ENCODE results near the gene ZNF804B. TPM values are rescaled to one million over a fixed set of nuclear protein-coding genes. Genes with fewer than 3 reads are reported as not detected.

Gene ZNF804B
- total RNA-seq, 1 donor from 2014 or later, result not detected

DNA sequence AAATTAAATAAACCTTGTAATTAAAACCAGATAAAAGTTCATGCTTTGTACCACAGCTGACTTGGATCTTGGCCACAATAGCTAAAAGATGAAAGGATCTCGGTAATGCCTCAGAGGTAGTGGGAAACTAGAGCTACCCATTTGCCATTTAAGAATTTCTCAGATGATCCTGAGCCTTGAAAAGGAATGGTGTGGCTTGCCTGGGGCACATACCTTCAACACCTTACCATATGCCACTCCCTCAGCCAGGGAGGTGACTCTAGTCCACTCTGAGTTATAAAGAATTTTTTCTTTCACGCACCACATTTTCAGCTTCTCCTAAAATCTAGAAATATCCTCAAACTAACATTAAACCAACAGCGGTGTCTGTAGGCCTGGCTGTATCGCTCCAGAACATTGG is 552.4 kb downstream of the ZNF804B start:
- no peak for ATAC-seq

DNA sequence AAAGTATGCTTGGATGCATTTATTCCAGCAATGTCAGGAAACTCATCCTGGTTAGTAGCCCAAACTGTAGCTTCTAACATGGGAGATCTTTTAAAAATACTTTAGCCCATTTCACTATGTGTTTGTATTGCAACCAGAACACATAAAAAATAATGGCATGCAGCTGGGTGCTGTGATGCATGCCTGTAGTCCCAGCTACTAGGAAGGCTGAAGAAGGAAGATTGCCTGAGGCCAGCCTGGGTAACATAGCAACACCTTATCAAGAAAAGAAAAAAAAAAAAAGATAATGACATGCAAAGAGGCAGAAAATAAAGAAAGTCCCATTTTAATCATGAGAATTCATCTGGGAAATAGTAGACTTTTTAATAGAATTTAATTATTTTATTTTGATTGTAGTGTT is 553.1 kb downstream of the ZNF804B start:
- no peak for ATAC-seq

DNA sequence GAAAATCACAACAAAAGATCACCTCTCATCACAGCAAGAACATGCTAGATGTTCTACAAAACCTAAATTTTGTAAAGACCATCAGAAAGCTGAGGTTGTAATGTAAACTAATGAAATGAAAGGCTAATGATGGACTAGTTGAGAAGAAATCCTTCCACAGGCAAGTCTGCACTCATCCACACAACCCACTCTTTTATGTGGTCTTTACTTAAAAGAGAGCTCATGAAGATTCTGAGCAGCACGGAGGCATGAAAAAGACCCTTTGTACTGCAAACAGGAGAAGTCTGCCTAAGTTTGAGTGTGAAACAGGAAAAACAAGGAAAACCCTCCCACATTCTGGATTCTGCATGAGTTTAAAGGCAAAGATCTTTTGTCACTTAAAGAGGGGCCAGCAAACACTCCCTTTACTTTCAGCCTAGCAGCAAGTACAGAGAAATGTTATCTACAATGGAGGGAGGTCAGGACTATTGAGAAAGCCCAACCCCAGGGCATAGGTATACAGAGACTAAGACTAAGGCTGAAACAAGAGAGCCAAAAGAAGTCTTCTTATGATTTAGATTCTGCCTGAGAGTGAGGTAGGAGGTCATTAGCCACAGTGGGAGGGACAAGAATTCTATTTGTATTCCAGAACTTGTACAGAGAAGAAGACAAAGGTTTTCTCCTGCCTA is 557.2 kb downstream of the ZNF804B start:
- no peak for ATAC-seq

DNA sequence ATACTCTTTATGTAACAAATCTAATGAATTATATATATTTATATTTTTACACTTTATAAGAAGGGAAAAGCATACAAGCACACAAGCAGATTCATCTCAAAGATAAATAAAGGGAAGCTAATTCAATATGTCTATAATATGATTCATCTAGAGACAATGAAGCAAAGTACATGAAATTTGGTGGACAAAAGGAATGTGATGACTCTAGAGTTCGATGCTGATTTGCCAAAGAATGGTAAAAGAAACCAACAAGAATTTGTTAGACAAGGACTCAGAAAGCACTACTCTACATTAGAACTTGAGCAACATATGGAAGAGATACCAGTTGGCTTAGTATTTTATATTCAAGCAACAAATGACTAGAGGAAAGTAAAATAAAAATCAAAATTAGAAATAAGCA is 572.5 kb downstream of the ZNF804B start:
- no peak for ATAC-seq

DNA sequence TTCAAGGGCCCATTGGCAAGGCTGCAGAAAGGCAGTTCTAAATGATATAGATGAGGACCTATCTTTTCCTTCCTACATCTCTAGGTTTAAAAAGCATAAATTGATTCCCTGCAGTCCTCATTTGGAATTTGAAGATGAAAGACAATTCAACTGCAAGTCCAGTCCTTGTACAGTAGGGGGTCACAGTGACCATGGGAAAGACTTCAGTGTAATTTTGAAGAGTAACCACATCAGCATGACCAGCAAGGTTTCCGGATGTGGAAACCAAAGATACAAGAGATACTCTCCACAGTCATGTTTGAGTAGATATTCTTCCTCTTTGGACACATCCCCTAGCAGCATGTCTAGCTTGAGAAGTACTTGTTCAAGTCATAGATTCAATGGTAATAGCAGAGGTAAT is 575.3 kb downstream of the ZNF804B start:
- ATAC-seq, result no peak

DNA sequence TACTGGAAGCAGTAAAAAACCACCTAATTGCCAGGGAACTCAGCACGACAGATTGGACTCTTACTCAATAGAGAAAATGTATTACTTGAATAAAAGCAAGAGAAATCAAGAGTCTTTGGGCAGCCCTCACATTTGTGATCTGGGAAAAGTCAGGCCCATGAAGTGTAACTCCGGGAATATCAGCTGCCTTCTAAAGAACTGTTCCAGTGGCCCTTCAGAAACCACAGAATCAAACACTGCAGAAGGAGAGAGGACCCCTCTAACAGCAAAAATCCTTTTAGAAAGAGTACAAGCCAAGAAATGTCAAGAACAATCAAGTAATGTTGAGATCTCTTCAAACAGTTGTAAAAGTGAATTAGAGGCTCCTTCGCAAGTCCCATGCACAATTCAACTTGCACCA is 576.0 kb downstream of the ZNF804B start:
- no peak for ATAC-seq

DNA sequence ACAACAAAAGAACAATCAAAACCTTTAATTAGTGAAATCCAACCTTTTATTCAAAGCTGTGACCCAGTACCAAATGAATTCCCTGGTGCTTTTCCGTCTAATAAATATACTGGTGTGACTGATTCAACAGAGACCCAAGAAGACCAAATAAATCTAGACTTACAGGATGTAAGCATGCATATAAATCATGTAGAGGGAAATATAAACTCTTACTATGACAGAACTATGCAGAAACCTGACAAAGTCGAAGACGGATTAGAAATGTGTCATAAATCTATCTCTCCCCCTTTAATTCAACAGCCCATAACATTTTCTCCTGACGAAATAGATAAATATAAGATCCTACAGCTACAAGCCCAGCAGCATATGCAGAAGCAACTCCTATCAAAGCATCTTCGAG is 576.6 kb downstream of the ZNF804B start:
- ATAC-seq, result no peak

DNA sequence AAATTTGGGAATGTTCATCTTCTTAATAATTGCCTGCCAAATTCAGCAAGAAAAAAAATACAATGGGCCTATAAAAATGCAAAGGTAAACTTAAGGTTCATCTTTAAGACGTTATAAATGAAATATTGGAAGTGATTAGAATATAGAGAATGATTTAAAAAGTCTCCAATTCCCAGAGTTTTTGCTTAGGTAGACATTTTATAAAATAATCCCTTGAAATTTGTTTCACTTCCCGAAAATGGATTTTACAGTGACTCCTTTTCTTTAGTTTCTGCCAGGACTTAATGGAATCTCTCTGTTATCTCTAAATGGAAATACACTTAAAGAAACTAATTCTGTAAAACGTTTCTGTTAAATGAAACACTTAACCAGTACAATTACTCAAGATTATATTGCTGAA is 580.2 kb downstream of the ZNF804B start:
- no peak for ATAC-seq

DNA sequence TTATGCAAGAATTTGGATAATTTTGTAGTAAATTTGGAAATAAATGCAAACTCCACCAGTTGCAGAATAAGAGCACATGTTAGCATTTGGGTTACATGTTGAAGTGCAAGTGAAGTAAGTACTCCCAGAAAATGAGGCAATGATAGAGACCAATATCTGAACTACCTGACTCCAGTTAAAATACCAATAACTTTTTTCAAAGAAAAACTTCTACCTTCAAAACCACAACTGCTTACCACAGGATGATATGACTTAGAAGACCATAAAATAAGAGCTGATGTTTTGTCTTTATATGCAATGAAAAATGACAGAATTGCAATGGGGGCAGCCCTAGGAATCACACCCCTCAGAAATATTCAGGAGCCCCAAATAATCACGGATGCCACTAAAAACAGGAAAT is 597.6 kb downstream of the ZNF804B start:
- ATAC-seq, result no peak

DNA sequence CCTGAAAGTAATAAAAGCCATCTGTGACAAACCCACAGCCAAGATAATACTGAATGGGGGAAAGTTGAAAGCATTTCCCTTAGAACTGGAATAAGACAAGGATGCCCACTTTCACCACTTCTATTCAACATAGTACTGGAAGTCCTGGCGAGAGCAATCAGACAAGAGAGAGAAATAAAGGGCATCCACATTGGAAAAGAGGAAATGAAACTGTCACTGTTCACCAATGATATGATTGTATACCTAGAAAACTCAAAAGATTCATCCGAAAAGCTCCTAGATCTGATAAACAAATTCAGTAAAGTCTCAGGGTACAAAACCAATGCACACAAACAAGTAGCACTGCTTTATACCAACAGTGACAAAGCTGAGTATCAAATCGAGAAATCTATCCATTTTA is 617.7 kb downstream of the ZNF804B start:
- ATAC-seq, result no peak

DNA sequence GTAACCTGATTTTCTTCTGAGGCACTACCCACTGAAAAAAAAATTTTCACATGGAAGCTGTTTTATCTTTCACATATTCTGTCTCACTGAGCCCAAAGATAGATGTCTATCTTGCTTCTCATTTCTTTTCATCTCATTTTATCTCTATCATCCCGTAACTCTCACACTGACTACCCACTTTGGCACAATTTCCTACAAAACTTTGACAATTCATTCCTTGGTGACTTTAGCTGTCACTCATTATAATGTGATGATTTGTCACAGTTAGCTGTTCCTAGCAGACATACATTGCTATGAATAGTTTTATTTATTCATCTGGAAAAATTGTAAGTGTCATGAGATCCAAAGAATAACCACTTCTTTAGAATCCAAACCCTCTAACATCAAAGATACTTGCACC is 625.9 kb downstream of the ZNF804B start:
- ATAC-seq, result no peak

Other genes starting within 250 kb of the ZNF804B start
- gene TEX47, start 36.0 kb downstream of the ZNF804B start, total RNA-seq, result not detected